LNCAP (cell line): ENCODE data around the gene GRIK3.

ENCODE experiments used
- TF ChIP-seq, protein P1 (sequence below): fragments of 450-650 bp; IDR thresholded peaks from 2 replicates; pipeline ENCODE4 v1.5.1; 2017; ENCODE audit warnings: mild to moderate bottlenecking

Gene GRIK3

GRCh38 chr1:36829066-36829465, 205.2 kb downstream of the GRIK3 start:
- TF ChIP-seq, protein P1, sequence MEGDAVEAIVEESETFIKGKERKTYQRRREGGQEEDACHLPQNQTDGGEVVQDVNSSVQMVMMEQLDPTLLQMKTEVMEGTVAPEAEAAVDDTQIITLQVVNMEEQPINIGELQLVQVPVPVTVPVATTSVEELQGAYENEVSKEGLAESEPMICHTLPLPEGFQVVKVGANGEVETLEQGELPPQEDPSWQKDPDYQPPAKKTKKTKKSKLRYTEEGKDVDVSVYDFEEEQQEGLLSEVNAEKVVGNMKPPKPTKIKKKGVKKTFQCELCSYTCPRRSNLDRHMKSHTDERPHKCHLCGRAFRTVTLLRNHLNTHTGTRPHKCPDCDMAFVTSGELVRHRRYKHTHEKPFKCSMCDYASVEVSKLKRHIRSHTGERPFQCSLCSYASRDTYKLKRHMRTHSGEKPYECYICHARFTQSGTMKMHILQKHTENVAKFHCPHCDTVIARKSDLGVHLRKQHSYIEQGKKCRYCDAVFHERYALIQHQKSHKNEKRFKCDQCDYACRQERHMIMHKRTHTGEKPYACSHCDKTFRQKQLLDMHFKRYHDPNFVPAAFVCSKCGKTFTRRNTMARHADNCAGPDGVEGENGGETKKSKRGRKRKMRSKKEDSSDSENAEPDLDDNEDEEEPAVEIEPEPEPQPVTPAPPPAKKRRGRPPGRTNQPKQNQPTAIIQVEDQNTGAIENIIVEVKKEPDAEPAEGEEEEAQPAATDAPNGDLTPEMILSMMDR = no peak

DNA sequence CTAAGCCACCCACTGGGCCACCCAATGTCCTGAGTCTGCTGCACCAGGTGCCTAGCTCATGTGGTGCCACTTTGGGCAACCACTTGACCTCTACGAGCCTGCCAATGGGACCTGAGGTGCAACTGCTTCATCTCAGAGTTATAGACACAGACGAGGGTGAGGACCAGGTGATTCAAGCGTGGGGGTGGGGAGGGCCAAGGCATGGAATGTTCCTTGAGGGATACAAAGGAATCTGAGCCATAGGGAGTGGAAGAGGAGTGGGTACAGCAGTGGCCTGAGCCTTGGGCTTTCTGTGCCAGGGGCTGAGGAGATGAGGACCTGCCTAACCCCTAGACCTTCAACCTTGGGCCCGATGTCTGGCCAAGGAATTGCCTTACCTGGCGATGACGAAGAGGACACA, 209.1 kb downstream of the GRIK3 start:
- TF ChIP-seq, protein P1 = no peak

- TF ChIP-seq, protein P1 = no peak
Observed at GRCh38 chr1:36824390-36824861, 209.9 kb downstream of the GRIK3 start.

- TF ChIP-seq, protein P1 = no peak
Observed at GRCh38 chr1:36822648-36823047, 211.7 kb downstream of the GRIK3 start.

DNA sequence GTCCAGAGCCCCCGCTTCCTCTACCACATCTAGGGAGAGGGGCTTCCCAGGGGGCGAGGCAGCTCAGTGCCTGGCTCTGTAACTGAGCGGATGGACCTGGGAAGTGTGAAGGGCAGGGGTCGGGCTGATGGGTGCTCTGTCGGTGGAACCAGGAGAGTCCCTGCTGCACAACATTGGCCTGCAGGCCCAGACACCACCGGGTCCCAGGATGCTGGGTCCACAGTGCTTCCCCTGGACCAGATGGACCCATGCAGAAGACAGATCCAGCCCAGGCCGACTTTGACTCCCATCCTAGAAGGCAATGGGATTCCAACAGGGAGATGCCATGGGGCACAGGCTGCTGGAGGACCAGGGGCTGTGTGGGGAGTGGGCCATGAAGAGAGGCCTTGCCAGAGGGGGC, 212.9 kb downstream of the GRIK3 start:
- TF ChIP-seq, protein P1 = no peak

DNA sequence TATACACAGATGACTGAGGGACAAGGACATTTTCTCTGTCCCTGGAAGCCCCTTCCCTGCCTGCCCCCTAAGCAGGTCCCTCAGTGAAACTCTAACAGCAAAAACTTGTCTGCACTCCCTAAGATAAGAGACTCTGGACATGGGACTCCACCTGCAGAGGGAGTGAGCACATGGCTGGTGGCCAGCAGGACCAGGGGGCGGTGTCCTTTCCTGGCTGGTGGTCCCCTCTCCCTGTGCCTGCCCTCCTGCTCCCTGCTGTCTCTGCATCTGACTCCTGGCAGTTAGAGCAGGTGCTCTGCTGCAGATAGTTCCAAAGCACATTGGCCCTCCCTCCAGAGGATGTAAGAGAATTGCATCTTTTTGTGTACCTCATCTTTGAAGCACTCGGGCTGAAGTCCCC, 215.5 kb downstream of the GRIK3 start:
- TF ChIP-seq, protein P1 = no peak

DNA sequence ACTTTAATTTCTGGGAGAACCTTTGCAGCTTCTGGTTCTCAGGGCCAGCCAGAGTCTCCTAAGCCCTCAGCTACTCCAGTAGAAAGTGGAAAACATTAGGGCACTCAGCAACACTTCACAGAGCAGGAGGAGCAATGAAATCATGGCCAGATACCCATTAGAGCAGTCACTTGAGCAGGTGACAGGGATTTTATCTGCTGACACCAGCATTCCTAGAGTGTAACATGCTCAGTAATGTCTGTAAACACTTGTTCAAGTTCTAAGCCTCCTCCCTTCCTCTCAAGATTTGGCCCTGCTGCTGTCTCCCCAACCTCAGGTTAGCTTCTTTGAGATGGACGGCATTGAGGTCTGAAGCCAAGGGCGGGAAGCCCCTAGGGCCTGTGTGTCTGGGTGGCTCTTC, 218.0 kb downstream of the GRIK3 start:
- TF ChIP-seq, protein P1 = no peak

GRCh38 chr1:36814774-36815173, 219.5 kb downstream of the GRIK3 start:
- TF ChIP-seq, protein P1 = no peak
